ENCODE measurements around the gene PDGFA. TPM values are rescaled to one million over a fixed set of nuclear protein-coding genes. Genes with fewer than 3 reads are reported as not detected.

PDGFA gene
- total and polyA plus RNA-seq, 4 experiments from 2014 or later: 0.20 TPM; not detected in 3

GRCh38 chr7:507623-508300 lies 11.9 kb downstream of the PDGFA start:
- H3K9me3 Mint-ChIP-seq: no peaks in the 10 kb centered on the region
- POLR2A ChIA-PET (ENCODE audit: partially characterized antibody): no interaction called here
- no peaks in the 10 kb centered on the region for H3K36me3 ChIP-seq (ENCODE audit: insufficient read depth, low read length)

GRCh38 chr7:506921-507622 lies 12.6 kb downstream of the PDGFA start:
- no peaks in the 10 kb centered on the region for H3K9me3 ChIP-seq (ENCODE audit: control insufficient read depth in 1 of 2, low read length in 2 of 2)
- H3K27ac ChIP-seq (ENCODE audit: low read depth, low read length): no peak overlapping the region
- ChIA-PET POLR2A (ENCODE audit: partially characterized antibody) (no interaction called here), CTCF (ENCODE audit: partially characterized antibody) (no interaction called here)
- H3K4me3 Mint-ChIP-seq: no peak overlapping the region
- intact Hi-C loops (cut with micrococcal nuclease): no loop called here
- no peaks in the 10 kb centered on the region for H3K4me1 ChIP-seq (ENCODE audit: insufficient read depth, low read length)
- H3K27ac Mint-ChIP-seq: no peak overlapping the region
- H3K4me1 Mint-ChIP-seq: no peaks in the 10 kb centered on the region
- H3K9me3 Mint-ChIP-seq: no peaks in the 10 kb centered on the region
- H3K36me3 Mint-ChIP-seq: no peaks in the 10 kb centered on the region
- no peak overlapping the region for H3K4me3 ChIP-seq (ENCODE audit: low read length in 2 of 2)
- H3K36me3 ChIP-seq (ENCODE audit: insufficient read depth, low read length): no peaks in the 10 kb centered on the region
- no peaks in the 10 kb centered on the region for H3K27me3 ChIP-seq (ENCODE audit: insufficient read depth, low read length)
- H3K27me3 Mint-ChIP-seq: peaks cover 0 to 2% of the 10 kb centered on the region in 2 donors
- DNase-seq: no peak

More at GRCh38 chr7:507623-508300, 11.9 kb downstream of the PDGFA start:
- no peaks in the 10 kb centered on the region for H3K36me3 Mint-ChIP-seq
- H3K27me3 Mint-ChIP-seq: peaks cover 0 to 2% of the 10 kb centered on the region in 2 donors
- Histone ChIP-seq H3K27me3 (ENCODE audit: insufficient read depth, low read length) (no peaks in the 10 kb centered on the region), H3K4me3 (ENCODE audit: low read length in 2 of 2) (no peak overlapping the region), H3K27ac (ENCODE audit: low read depth, low read length) (no peak overlapping the region), H3K4me1 (ENCODE audit: insufficient read depth, low read length) (no peaks in the 10 kb centered on the region), H3K9me3 (ENCODE audit: control insufficient read depth in 1 of 2, low read length in 2 of 2) (no peaks in the 10 kb centered on the region)
- no peak overlapping the region for H3K27ac Mint-ChIP-seq
- CTCF ChIA-PET (ENCODE audit: partially characterized antibody): no interaction called here
- intact Hi-C loops (cut with micrococcal nuclease): no loop called here
- no peak for DNase-seq
- no peaks in the 10 kb centered on the region for H3K4me1 Mint-ChIP-seq
- H3K4me3 Mint-ChIP-seq: no peak overlapping the region

GRCh38 chr7:506391-506831 lies 13.2 kb downstream of the PDGFA start:
- intact Hi-C loops (cut with micrococcal nuclease): no loop called here
- ChIA-PET CTCF (ENCODE audit: partially characterized antibody) (no interaction called here), POLR2A (ENCODE audit: partially characterized antibody) (no interaction called here)
- peaks cover 0 to 1% of the 10 kb centered on the region in 2 donors for H3K27me3 Mint-ChIP-seq
- no peaks in the 10 kb centered on the region for H3K9me3 Mint-ChIP-seq
- H3K4me3 Mint-ChIP-seq: no peak overlapping the region
- H3K4me1 Mint-ChIP-seq: no peaks in the 10 kb centered on the region
- Histone ChIP-seq H3K4me3 (ENCODE audit: low read length in 2 of 2) (no peak overlapping the region), H3K27ac (ENCODE audit: low read depth, low read length) (no peak overlapping the region), H3K36me3 (ENCODE audit: insufficient read depth, low read length) (no peaks in the 10 kb centered on the region), H3K9me3 (ENCODE audit: control insufficient read depth in 1 of 2, low read length in 2 of 2) (no peaks in the 10 kb centered on the region), H3K27me3 (ENCODE audit: insufficient read depth, low read length) (no peaks in the 10 kb centered on the region), H3K4me1 (ENCODE audit: insufficient read depth, low read length) (no peaks in the 10 kb centered on the region)
- DNase-seq: no peak
- H3K36me3 Mint-ChIP-seq: no peaks in the 10 kb centered on the region
- no peak overlapping the region for H3K27ac Mint-ChIP-seq

- DNase-seq: no peak
- intact Hi-C loops (cut with micrococcal nuclease): no loop called here
- H3K36me3 Mint-ChIP-seq: no peaks in the 10 kb centered on the region
- CTCF ChIA-PET (ENCODE audit: partially characterized antibody): no interaction called here
- no peaks in the 10 kb centered on the region for H3K9me3 Mint-ChIP-seq
- H3K4me3 Mint-ChIP-seq: no peak overlapping the region
- POLR2A ChIA-PET (ENCODE audit: partially characterized antibody): no interaction called here
- no peaks in the 10 kb centered on the region for H3K36me3 ChIP-seq (ENCODE audit: insufficient read depth, low read length)
- H3K27ac Mint-ChIP-seq: no peak overlapping the region
- H3K9me3 ChIP-seq (ENCODE audit: control insufficient read depth in 1 of 2, low read length in 2 of 2): no peaks in the 10 kb centered on the region
- H3K27me3 ChIP-seq (ENCODE audit: insufficient read depth, low read length): no peaks in the 10 kb centered on the region
- no peaks in the 10 kb centered on the region for H3K4me1 ChIP-seq (ENCODE audit: insufficient read depth, low read length)
- H3K4me3 ChIP-seq (ENCODE audit: low read length in 2 of 2): no peak overlapping the region
- H3K27ac ChIP-seq (ENCODE audit: low read depth, low read length): no peak overlapping the region
- H3K27me3 Mint-ChIP-seq: no peaks in the 10 kb centered on the region
- no peaks in the 10 kb centered on the region for H3K4me1 Mint-ChIP-seq
Measured at GRCh38 chr7:505171-505570, 14.5 kb downstream of the PDGFA start.

- POLR2A ChIA-PET (ENCODE audit: partially characterized antibody): no interaction called here
- intact Hi-C loops (cut with micrococcal nuclease): no loop called here
- DNase-seq: no peak
Measured at GRCh38 chr7:504221-505111, 15.2 kb downstream of the PDGFA start.

GRCh38 chr7:503575-504111 lies 16.0 kb downstream of the PDGFA start:
- no peak overlapping the region for H3K27ac Mint-ChIP-seq
- Histone ChIP-seq H3K36me3 (ENCODE audit: insufficient read depth, low read length) (no peaks in the 10 kb centered on the region), H3K27ac (ENCODE audit: low read depth, low read length) (no peak overlapping the region), H3K4me3 (ENCODE audit: low read length in 2 of 2) (no peak overlapping the region), H3K4me1 (ENCODE audit: insufficient read depth, low read length) (no peaks in the 10 kb centered on the region), H3K9me3 (ENCODE audit: control insufficient read depth in 1 of 2, low read length in 2 of 2) (no peaks in the 10 kb centered on the region), H3K27me3 (ENCODE audit: insufficient read depth, low read length) (no peaks in the 10 kb centered on the region)
- no peaks in the 10 kb centered on the region for H3K27me3 Mint-ChIP-seq
- ChIA-PET POLR2A (ENCODE audit: partially characterized antibody) (no interaction called here), CTCF (ENCODE audit: partially characterized antibody) (no interaction called here)
- H3K4me1 Mint-ChIP-seq: no peaks in the 10 kb centered on the region
- no peak overlapping the region for H3K4me3 Mint-ChIP-seq
- DNase-seq: no peak
- intact Hi-C loops (cut with micrococcal nuclease): no loop called here
- no peaks in the 10 kb centered on the region for H3K36me3 Mint-ChIP-seq
- no peaks in the 10 kb centered on the region for H3K9me3 Mint-ChIP-seq

More at GRCh38 chr7:504221-505111, 15.2 kb downstream of the PDGFA start:
- H3K9me3 Mint-ChIP-seq: no peaks in the 10 kb centered on the region
- H3K9me3 ChIP-seq (ENCODE audit: control insufficient read depth in 1 of 2, low read length in 2 of 2): no peaks in the 10 kb centered on the region
- no peaks in the 10 kb centered on the region for H3K4me1 Mint-ChIP-seq
- H3K4me3 ChIP-seq (ENCODE audit: low read length in 2 of 2): no peak overlapping the region
- no peaks in the 10 kb centered on the region for H3K36me3 ChIP-seq (ENCODE audit: insufficient read depth, low read length)
- no peak overlapping the region for H3K27ac ChIP-seq (ENCODE audit: low read depth, low read length)
- no peaks in the 10 kb centered on the region for H3K4me1 ChIP-seq (ENCODE audit: insufficient read depth, low read length)
- no peaks in the 10 kb centered on the region for H3K27me3 Mint-ChIP-seq
- CTCF ChIA-PET (ENCODE audit: partially characterized antibody): no interaction called here
- H3K36me3 Mint-ChIP-seq: no peaks in the 10 kb centered on the region
- H3K27me3 ChIP-seq (ENCODE audit: insufficient read depth, low read length): no peaks in the 10 kb centered on the region
- H3K27ac Mint-ChIP-seq: no peak overlapping the region
- H3K4me3 Mint-ChIP-seq: no peak overlapping the region

- POLR2A ChIA-PET (ENCODE audit: partially characterized antibody): no interaction called here
- H3K27me3 ChIP-seq (ENCODE audit: insufficient read depth, low read length): no peaks in the 10 kb centered on the region
Measured at GRCh38 chr7:502296-502695, 17.4 kb downstream of the PDGFA start.

More at GRCh38 chr7:502296-502695, 17.4 kb downstream of the PDGFA start:
- no peak overlapping the region for H3K27ac Mint-ChIP-seq
- no peaks in the 10 kb centered on the region for H3K4me1 ChIP-seq (ENCODE audit: insufficient read depth, low read length)
- no peaks in the 10 kb centered on the region for H3K9me3 Mint-ChIP-seq
- no peaks in the 10 kb centered on the region for H3K9me3 ChIP-seq (ENCODE audit: control insufficient read depth in 1 of 2, low read length in 2 of 2)
- H3K4me3 ChIP-seq (ENCODE audit: low read length in 2 of 2): no peak overlapping the region
- H3K4me1 Mint-ChIP-seq: peaks cover 0 to 6% (median 3%) of the 10 kb centered on the region in 4 donors
- H3K36me3 ChIP-seq (ENCODE audit: insufficient read depth, low read length): no peaks in the 10 kb centered on the region
- no peak overlapping the region for H3K27ac ChIP-seq (ENCODE audit: low read depth, low read length)
- CTCF ChIA-PET (ENCODE audit: partially characterized antibody): no interaction called here
- no peaks in the 10 kb centered on the region for H3K27me3 Mint-ChIP-seq
- no peak overlapping the region for H3K4me3 Mint-ChIP-seq
- intact Hi-C loops (cut with micrococcal nuclease): no loop called here
- no peaks in the 10 kb centered on the region for H3K36me3 Mint-ChIP-seq
- no peak for DNase-seq
